ENCODE data around the gene FOXD3.

The FOXD3 gene

DNA sequence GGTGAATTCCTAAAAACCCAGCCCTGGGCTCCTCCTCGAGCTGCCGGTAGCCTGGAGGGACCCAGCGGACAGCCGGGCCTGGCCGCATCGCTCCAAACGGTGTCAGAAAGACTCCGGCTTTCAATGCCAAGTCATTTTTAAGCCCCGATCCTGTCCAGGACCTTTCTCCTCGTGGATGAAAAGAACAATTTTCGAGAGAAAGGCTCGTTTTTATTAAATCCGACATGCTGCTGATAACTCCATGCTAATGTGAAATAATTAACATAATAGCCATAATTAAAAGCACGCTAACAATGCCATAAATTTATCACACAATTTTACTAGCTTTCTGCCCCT, 4.6 kb upstream of the FOXD3 start:
- Mint-ChIP-seq H3K4me3 (peak overlapping the region; percentile 37), H3K27ac (no peak overlapping the region), H3K9me3 (peaks cover 6% of the 10 kb centered on the region), H3K27me3 (peaks cover 79% of the 10 kb centered on the region), H3K4me1 (peaks cover 26% of the 10 kb centered on the region), H3K36me3 (peaks cover 8% of the 10 kb centered on the region)
- ATAC-seq, result no peak

DNA sequence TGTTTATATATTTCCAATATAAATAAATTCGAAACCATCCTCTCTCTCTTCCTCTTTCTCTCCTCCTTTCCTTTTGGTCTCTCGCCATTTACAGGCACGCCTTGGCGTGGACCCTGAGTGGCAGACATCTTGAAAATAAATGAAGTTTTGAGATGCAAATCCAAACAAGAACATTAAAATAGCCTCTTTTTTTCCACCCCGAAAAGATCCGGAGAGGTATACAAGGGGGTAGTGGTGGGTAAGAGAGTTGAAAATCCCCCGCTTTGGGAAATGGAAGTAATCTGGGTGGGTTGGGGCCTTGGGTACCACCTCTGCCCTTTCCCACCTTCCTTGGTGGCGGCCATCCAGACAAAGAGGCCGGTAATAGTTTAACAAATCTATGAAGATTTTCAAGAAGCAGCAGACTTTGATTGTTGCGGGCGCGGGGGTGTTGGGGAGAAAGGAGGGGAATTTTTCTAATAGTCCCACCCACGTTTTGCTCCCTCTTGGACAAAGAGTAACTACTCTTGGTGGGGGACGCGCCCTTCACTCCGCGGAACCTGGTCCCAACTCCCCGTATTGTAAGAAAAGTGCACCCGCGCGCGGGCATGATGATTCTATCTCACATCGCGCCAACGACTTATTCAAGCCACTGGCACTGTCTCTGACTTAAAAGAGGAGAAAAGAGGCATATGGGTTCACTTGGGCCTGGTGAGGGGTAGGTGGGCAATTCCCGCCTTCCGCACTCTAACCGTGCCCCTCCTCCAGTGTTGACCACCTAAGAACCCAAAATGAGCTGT, 4.0 kb upstream of the FOXD3 start:
- ATAC-seq, result no peak
- H3K9me3 Mint-ChIP-seq, result peaks cover 6% of the 10 kb centered on the region
- H3K36me3 Mint-ChIP-seq, result peaks cover 8% of the 10 kb centered on the region
- no peak overlapping the region for H3K4me3 Mint-ChIP-seq
- H3K27ac Mint-ChIP-seq, result no peak overlapping the region
- H3K27me3 Mint-ChIP-seq, result peaks cover 77% of the 10 kb centered on the region
- peaks cover 26% of the 10 kb centered on the region for H3K4me1 Mint-ChIP-seq

DNA sequence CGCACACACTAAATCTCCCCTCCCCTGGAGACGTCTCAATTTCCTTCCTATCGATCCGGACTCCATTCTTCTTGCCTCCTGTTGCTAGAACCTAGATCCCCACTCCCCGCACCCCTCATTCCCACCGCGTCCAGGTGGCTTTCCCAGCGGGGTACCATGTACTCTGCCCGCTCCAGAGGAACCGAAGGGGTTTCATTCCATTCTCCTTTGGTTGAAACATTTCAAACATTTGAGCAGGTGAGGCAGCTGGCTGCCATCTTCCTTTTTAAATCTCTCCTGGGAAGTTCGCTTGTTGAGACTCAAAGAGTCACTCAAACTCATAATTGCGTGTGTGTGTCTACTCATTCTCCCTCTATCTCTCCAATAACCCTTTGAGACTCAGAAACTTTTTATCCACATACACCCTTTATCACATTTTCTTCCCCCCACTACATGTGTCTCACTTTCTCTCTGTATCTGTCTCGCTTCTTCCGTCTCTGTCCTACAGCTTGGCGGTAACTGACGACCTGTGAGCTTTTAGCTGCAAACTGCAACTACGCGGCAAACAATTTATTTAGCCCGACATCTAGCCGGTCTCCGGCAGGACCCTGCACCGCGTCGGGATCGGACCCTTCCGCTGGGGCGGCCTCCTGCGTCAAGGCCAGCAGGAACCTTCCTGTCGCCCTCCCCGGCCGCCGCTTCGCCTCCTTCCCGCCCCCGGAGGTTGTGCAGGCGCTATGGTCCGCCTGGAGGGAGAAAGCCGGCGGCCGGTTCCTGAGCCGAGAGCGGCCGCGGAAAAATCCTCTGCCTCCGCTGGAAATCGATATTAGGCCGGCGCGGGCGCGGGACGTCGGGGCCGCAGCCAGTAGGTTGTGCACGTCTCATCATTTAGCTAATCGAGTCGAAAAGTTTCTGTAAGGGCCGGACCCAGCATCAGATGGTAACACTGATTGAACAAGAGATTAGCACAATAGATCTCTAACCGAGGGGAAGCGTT, 3.0 kb upstream of the FOXD3 start:
- Mint-ChIP-seq H3K36me3 (peaks cover 8% of the 10 kb centered on the region), H3K9me3 (peaks cover 6% of the 10 kb centered on the region), H3K27ac (no peak overlapping the region), H3K27me3 (peaks cover 72% of the 10 kb centered on the region), H3K4me3 (no peak overlapping the region), H3K4me1 (peaks cover 26% of the 10 kb centered on the region)
- no peak for ATAC-seq

DNA sequence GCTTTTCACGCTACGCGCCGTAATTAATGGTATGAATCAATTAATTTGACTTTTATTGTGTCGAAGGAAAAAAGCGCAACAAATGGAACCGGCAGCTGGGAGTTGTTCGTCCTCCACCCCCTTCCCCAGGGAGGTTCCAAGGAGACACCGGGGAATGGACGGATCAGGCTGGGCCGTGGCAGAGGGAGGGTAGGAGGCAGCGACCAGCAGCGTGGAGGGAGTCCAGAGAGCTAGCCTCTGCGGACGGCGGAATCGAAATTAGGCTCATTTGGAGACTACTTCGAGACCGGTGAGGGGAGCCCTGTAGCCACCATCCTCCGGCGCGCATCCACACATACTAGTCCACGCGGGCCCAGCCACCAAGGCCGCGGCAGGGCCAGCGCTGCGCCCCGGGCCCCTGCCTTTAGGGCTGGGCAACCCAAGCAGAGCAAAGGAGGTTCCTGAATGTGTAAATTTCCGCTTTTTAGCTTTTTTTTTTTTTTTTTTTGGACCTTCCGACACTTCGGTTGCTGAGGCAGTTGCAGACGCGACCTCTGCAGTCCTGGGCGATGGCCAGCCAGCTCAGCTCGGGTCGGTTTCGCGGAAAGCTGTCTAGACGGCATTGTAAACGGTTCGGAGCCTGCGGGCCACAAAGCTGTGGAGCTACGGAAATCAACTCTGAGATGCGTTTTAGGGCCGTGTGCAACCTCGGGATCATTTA, 2.2 kb upstream of the FOXD3 start:
- H3K27me3 Mint-ChIP-seq, result peaks cover 70% of the 10 kb centered on the region
- H3K4me1 Mint-ChIP-seq, result peaks cover 26% of the 10 kb centered on the region
- H3K4me3 Mint-ChIP-seq, result no peak overlapping the region
- no peak for ATAC-seq
- peaks cover 6% of the 10 kb centered on the region for H3K9me3 Mint-ChIP-seq
- no peak overlapping the region for H3K27ac Mint-ChIP-seq
- peaks cover 13% of the 10 kb centered on the region for H3K36me3 Mint-ChIP-seq

DNA sequence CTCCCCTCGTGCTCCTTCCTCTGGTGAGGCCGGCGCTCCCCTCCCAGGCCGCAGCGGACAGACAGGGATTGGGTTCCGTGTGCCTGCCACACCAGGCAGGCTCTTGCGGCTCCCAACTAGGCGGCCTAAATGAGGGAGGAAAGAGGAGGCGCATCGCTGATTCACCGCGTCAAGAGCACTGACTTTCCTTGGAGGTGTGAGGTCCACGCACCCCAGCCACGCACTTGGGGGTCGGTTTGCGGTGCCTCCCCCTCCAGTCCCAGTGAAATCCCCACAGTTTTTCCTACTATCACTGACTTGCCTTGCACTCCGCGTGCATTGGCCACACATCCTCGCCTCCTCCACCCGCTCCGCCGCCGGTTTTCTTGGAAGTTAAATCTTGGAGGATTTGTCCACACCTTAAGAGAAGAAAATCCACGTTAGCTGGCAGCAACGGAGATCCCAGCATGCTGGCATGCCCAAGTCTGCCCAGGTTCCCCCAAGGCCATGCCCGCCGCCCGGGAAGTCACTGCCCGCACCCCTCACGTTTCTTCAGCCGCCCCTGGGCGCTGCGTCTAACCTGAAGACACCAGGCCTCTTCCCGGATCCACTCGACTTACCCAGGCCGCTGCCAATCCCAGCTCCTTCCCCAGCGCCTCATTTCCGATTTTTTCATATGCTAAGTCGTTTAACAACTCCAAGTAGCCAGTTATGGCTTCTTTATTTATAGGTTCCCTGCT, 1.1 kb upstream of the FOXD3 start:
- Mint-ChIP-seq H3K4me3 (peak overlapping the region; percentile 72), H3K36me3 (peaks cover 13% of the 10 kb centered on the region), H3K27ac (peak overlapping the region; percentile 62), H3K9me3 (peaks cover 6% of the 10 kb centered on the region), H3K4me1 (peaks cover 26% of the 10 kb centered on the region), H3K27me3 (peaks cover 65% of the 10 kb centered on the region)
- ATAC-seq, result no peak

DNA sequence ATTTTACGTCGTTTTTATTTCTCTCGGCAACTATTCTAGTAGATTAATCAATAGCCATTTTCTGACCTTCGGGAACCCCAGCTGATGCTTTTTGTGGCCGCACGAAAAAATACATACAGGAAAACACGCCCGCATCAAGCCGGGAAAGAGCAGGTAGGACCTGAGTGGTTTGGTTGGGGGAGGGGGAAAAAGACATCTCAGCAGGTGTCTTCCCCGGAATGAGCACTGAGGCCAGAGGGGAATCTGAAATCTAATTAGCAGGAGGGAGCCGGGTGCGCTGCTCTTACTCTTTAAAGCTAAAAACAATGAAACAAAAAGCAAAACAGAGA, 618 bp upstream of the FOXD3 start:
- Mint-ChIP-seq H3K27me3 (peaks cover 64% of the 10 kb centered on the region), H3K4me1 (peaks cover 26% of the 10 kb centered on the region), H3K27ac (peak overlapping the region; percentile 62), H3K9me3 (peaks cover 6% of the 10 kb centered on the region), H3K4me3 (peak overlapping the region; percentile 72), H3K36me3 (peaks cover 13% of the 10 kb centered on the region)
- ATAC-seq, result no peak

DNA sequence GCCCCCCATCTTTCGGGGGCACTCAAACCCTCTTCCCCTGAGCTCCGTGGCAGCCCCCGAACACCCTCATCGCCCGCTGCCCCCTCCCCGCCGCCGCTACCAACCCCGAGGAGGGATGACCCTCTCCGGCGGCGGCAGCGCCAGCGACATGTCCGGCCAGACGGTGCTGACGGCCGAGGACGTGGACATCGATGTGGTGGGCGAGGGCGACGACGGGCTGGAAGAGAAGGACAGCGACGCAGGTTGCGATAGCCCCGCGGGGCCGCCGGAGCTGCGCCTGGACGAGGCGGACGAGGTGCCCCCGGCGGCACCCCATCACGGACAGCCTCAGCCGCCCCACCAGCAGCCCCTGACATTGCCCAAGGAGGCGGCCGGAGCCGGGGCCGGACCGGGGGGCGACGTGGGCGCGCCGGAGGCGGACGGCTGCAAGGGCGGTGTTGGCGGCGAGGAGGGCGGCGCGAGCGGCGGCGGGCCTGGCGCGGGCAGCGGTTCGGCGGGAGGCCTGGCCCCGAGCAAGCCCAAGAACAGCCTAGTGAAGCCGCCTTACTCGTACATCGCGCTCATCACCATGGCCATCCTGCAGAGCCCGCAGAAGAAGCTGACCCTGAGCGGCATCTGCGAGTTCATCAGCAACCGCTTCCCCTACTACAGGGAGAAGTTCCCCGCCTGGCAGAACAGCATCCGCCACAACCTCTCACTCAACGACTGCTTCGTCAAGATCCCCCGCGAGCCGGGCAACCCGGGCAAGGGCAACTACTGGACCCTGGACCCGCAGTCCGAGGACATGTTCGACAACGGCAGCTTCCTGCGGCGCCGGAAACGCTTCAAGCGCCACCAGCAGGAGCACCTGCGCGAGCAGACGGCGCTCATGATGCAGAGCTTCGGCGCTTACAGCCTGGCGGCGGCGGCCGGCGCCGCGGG, 837 bp downstream of the FOXD3 start:
- ATAC-seq, result no peak
- Mint-ChIP-seq H3K4me3 (peak overlapping the region; percentile 75), H3K4me1 (peaks cover 31% of the 10 kb centered on the region), H3K36me3 (peaks cover 13% of the 10 kb centered on the region), H3K9me3 (peaks cover 9% of the 10 kb centered on the region), H3K27me3 (peaks cover 72% of the 10 kb centered on the region), H3K27ac (no peak overlapping the region)

DNA sequence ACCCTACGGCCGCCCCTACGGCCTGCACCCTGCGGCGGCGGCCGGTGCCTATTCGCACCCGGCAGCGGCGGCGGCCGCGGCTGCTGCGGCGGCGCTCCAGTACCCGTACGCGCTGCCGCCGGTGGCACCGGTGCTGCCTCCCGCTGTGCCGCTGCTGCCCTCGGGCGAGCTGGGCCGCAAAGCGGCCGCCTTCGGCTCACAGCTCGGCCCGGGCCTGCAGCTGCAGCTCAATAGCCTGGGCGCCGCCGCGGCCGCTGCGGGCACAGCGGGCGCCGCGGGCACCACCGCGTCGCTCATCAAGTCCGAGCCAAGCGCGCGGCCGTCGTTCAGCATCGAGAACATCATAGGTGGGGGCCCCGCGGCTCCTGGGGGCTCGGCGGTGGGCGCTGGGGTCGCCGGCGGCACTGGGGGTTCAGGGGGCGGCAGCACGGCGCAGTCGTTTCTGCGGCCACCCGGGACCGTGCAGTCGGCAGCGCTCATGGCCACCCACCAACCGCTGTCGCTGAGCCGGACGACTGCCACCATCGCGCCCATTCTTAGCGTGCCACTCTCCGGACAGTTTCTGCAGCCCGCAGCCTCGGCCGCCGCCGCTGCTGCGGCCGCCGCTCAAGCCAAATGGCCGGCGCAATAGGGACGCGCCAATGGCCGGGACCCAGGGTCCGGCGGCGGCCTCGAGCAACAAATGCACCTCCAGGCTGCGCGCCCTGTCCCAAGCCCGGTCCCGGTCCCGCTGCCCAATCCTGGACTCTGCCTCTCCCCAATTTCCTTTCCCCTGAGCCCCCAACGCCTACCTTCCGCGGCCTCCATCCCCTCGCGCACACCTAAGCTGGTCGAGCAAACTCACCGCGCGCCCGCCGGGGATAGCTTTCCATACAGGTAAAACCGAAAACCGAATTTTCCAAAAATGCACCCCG, 1.8 kb downstream of the FOXD3 start:
- Mint-ChIP-seq H3K4me1 (peaks cover 28% of the 10 kb centered on the region), H3K36me3 (peaks cover 10% of the 10 kb centered on the region), H3K27me3 (peaks cover 72% of the 10 kb centered on the region), H3K27ac (no peak overlapping the region), H3K9me3 (peaks cover 7% of the 10 kb centered on the region), H3K4me3 (peak overlapping the region; percentile 70)
- ATAC-seq, result no peak

DNA sequence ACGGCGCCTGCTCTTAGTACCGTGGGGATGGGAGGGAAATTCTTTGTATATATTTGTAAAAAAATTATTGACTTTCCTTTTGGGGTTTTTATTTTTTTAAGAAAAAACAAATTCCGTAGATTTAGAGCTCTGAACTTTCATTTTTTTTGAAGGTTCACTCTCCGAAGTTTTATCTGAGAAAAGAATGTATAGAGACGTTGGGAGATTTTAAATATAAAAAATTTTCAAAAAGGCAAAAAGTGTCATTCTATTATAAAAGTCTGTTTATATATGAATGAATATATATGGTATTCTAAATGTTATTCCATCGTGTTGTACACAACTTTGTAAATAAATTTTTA, 2.4 kb downstream of the FOXD3 start:
- Mint-ChIP-seq H3K36me3 (peaks cover 5% of the 10 kb centered on the region), H3K27ac (no peak overlapping the region), H3K4me1 (peaks cover 28% of the 10 kb centered on the region), H3K27me3 (peaks cover 72% of the 10 kb centered on the region), H3K9me3 (peaks cover 3% of the 10 kb centered on the region), H3K4me3 (peak overlapping the region; percentile 70)
- no peak for ATAC-seq

DNA sequence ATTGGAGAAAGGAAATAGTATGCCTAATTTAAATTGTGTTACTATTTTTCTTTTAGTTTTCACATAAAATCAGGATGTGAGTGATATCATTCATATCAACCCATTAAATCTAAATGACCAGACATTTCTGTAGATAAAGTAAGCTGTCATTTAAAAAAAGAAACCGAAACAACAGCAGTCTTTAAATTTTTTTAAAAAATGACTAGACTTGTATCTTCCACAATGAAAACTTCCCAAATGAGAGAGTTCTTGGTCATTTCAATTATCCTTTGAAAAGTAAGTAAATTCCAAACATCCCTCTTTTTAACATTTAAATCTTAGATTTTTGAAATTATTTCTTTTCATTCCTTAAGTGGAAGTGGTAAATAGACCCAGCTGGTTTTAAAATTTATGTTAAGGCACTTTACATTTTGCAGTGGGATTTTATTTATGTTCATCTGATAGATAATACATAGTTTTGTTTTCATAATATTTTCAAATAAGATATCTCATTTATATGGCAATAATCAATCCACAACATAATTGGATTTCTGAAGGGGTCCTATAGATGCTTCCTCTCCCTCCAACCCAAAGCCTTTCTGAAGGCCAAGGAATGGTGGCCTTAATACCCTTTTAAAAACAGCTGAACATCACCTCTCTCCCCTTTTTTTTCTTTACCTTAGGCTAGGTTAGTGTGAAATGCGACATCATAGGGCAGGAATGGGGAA, 3.1 kb downstream of the FOXD3 start:
- peaks cover 5% of the 10 kb centered on the region for H3K36me3 Mint-ChIP-seq
- no peak overlapping the region for H3K27ac Mint-ChIP-seq
- H3K4me3 Mint-ChIP-seq, result no peak overlapping the region
- H3K4me1 Mint-ChIP-seq, result peaks cover 29% of the 10 kb centered on the region
- no peak for ATAC-seq
- peaks cover 3% of the 10 kb centered on the region for H3K9me3 Mint-ChIP-seq
- H3K27me3 Mint-ChIP-seq, result peaks cover 72% of the 10 kb centered on the region

DNA sequence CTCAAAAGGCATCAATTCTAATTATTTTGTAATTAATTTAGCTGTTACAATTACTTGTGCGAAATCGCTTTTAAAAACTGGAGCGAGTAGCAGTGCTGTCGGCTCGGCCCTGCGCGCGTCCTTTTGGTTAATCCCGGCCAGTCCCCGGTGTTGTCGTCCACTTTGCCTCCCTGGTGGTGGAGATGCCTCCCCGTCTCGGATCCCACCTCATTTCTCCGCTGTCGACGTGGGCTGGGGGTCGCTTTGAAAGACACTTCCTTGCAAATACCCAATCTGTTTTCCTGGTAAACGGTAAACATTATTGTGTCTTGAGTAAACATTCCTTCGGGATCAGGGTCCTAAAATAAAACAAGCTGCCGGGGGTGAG, 3.7 kb downstream of the FOXD3 start:
- Mint-ChIP-seq H3K4me3 (peak overlapping the region; percentile 31), H3K9me3 (peaks cover 3% of the 10 kb centered on the region), H3K27me3 (peaks cover 72% of the 10 kb centered on the region), H3K36me3 (peaks cover 5% of the 10 kb centered on the region), H3K27ac (no peak overlapping the region), H3K4me1 (peaks cover 35% of the 10 kb centered on the region)
- no peak for ATAC-seq

DNA sequence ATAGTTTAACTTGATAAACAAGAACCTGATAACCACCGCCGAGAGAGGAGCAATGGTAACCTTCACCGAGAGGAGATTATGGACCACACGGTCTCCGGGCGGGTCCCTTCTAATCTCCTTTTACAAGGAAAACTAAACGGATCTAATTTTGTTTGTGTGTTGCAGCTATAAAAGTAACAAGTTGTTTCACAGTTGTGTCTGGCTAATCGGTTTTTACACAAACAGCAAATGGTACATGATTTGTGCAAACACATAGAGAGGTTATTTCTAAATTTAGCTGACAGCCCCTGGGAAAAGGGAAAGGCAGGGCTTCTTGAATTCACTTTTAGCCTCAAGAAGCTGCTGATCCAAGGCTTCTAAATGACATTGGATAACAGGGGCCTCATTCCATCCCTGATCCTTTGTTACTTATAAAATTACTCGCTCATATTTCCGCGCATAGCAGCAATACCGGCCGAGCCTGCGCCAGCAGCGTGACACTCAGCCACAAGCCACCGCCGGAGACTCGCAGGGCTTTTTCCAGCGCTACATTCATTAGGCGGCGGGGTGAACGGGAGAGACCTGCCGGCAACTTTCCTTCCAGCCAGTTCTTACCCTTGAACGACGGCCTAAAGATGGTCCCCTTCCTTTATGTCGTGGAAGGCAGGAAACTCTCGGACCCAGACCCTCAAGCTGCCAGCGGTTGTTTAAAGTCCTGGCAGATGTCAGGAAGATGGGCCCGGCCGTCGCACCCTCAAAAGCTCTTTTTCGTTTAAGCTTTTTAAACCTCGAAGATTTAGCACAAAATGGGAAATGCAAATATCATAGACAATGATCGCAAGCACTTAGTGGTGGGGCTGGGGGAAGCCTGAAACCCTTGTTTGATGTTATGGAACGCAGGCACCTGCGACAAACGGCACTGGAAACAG, 4.4 kb downstream of the FOXD3 start:
- H3K27ac Mint-ChIP-seq, result no peak overlapping the region
- peaks cover 29% of the 10 kb centered on the region for H3K4me1 Mint-ChIP-seq

More for the DNA sequence above, 4.4 kb downstream of the FOXD3 start:
- Mint-ChIP-seq H3K36me3 (peaks cover 5% of the 10 kb centered on the region), H3K9me3 (peaks cover 3% of the 10 kb centered on the region), H3K27me3 (peaks cover 66% of the 10 kb centered on the region), H3K4me3 (no peak overlapping the region)
- no peak for ATAC-seq

Data from stimulated activated memory B cell treated with anti-CD40 and anti-IgM and Interleukin-4, amounts not matched to agents 10 μg/mL and 1 μg/mL and 100 μg/mL, for 72 hours (primary cell).